Panc1 (cell line): Measurements from ENCODE around the gene RXFP4. TPM values are rescaled to one million over a fixed set of nuclear protein-coding genes. Genes with fewer than 3 reads are reported as not detected.

ENCODE experiments used
- ATAC-seq: fragments of 200-7000 bp; cut with Tn5 transposase; 2 replicates; pipeline ENCODE4 v1.9.1; 2020; ENCODE audit warnings: mild to moderate bottlenecking, moderate library complexity
- Bru-seq: library from RNA; stranded (reverse); fragments of 400-500 nt; gene quantifications from one replicate; lab custom pipeline; 2021; lab: Mats Ljungman, UMichigan
- BruChase-seq, 2 experiments: library from RNA; stranded (reverse); fragments of 400-500 nt; gene quantifications; one replicate each; lab custom pipeline; 2021; lab: Mats Ljungman, UMichigan
- BruUV-seq: library from RNA; stranded (reverse); fragments of 400-500 nt; replicated peaks from 2 replicates; lab custom pipeline; 2021; lab: Mats Ljungman, UMichigan
- CTCF ChIA-PET: fragments of 300-600 bp; sonication (Branson Sonifier 250); formaldehyde crosslinking; loops from one replicate; lab custom pipeline; 2022; ENCODE audit warnings: antibody characterized with exemption; lab: Charles Lee
- POLR2A ChIA-PET: fragments of 300-600 bp; sonication (Branson Sonifier 250); formaldehyde crosslinking; loops from one replicate; lab custom pipeline; 2022; ENCODE audit warnings: antibody characterized with exemption; lab: Charles Lee
- DNase-seq: peaks from one replicate; pipeline ENCODE4 v3.0.0-alpha.2; 2010; ENCODE audit warnings: low read depth, low spot score
- H3K27ac ChIP-seq: 2 replicates; pipeline ENCODE4 v1.5.1; 2011; ENCODE audit warnings: mild to moderate bottlenecking, low read length, inconsistent platforms
- H3K27me3 ChIP-seq: fragments of 200-500 bp; sonication (Bioruptor generic); 2 replicates; pipeline ENCODE4 v1.6.0; 2014; ENCODE audit warnings: low read length, inconsistent platforms; ENCODE audit not compliant: control insufficient read depth, insufficient read depth
- H3K36me3 ChIP-seq: fragments of 200-500 bp; sonication (Bioruptor generic); 2 replicates; pipeline ENCODE4 v1.5.1; 2014; ENCODE audit warnings: inconsistent platforms, mild to moderate bottlenecking, low read length, moderate library complexity; ENCODE audit not compliant: control insufficient read depth, insufficient read depth
- H3K4me1 ChIP-seq: 2 replicates; pipeline ENCODE4 v1.5.1; 2011; ENCODE audit warnings: inconsistent platforms, mild to moderate bottlenecking, low read length, moderate library complexity; ENCODE audit not compliant: control insufficient read depth, insufficient read depth
- H3K4me3 ChIP-seq, 2 experiments: 2 replicates each; pipeline ENCODE4 v1.5.1; 2011 to 2012; ENCODE audit warnings: low read depth in 2 of 2, low read length in 2 of 2, mild to moderate bottlenecking in 2 of 2, inconsistent platforms in 1 of 2, moderate library complexity in 1 of 2
- H3K9me3 ChIP-seq: fragments of 200-500 bp; sonication (Bioruptor generic); 2 replicates; pipeline ENCODE4 v1.5.1; 2014; ENCODE audit warnings: low read depth, mild to moderate bottlenecking, inconsistent platforms, low read length, moderate library complexity; ENCODE audit not compliant: control insufficient read depth, insufficient read depth
- POLR2AphosphoS5 ChIP-seq: IDR thresholded peaks from 2 replicates; pipeline ENCODE4 v1.6.1; 2012; ENCODE audit warnings: mild to moderate bottlenecking, low read depth, low read length, moderate library complexity
- REST ChIP-seq, 2 experiments: IDR thresholded peaks; 2 replicates each; pipeline ENCODE4 v1.6.1; 2011 to 2012; ENCODE audit warnings: low read depth in 2 of 2, control low read depth in 1 of 2, low read length in 1 of 2, mild to moderate bottlenecking in 1 of 2, moderate library complexity in 1 of 2; ENCODE audit not compliant: insufficient read depth in 1 of 2
- SIN3A ChIP-seq: IDR thresholded peaks from 2 replicates; pipeline ENCODE4 v1.6.1; 2012; ENCODE audit warnings: low read depth, mild to moderate bottlenecking, low read length, moderate library complexity, borderline replicate concordance; ENCODE audit not compliant: insufficient read depth
- TCF7L2 ChIP-seq: IDR thresholded peaks from 2 replicates; pipeline ENCODE4 v1.6.1; 2011; ENCODE audit warnings: mild to moderate bottlenecking, low read depth, low read length, inconsistent platforms
- in situ Hi-C: cut with HindIII; loops from 2 replicates; pipeline ENCODE4 v1.10.0; 2016; ENCODE audit warnings: low sequenced_read_pairs, low pct_unique_long_range_greater_than_20kb
- intact Hi-C: fragments of 100-400 bp; cut with micrococcal nuclease; formaldehyde crosslinking; loops from one replicate; pipeline ENCODE4 v1.10.0; 2022; ENCODE audit not compliant: unreplicated experiment
- long read RNA-seq: library from polyadenylated mRNA; unstranded; transcript quantifications from one replicate; pipeline ENCODE4 v2.0.0, GENCODE V29; 2021; ENCODE audit not compliant: unreplicated experiment
- polyA plus RNA-seq: library from polyadenylated mRNA; unstranded; fragments of >200 nt; gene quantifications from one replicate; pipeline ENCODE4 v1.2.1, GENCODE V29; 2012; ENCODE audit warnings: missing spikeins; ENCODE audit not compliant: insufficient read length
- total RNA-seq: library from RNA; stranded (reverse); gene quantifications from one replicate; pipeline ENCODE4 v1.2.1, GENCODE V29; 2021; ENCODE audit not compliant: unreplicated experiment
- TF ChIP-seq, protein P1 (sequence below): fragments of 450-650 bp; IDR thresholded peaks from 2 replicates; pipeline ENCODE4 v1.5.1; 2017; ENCODE audit warnings: mild to moderate bottlenecking

RXFP4 gene, protein sequence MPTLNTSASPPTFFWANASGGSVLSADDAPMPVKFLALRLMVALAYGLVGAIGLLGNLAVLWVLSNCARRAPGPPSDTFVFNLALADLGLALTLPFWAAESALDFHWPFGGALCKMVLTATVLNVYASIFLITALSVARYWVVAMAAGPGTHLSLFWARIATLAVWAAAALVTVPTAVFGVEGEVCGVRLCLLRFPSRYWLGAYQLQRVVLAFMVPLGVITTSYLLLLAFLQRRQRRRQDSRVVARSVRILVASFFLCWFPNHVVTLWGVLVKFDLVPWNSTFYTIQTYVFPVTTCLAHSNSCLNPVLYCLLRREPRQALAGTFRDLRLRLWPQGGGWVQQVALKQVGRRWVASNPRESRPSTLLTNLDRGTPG
- total RNA-seq, result 8.0 TPM
- polyA plus RNA-seq, result 12.6 TPM
- percentile 51 among the genes with signal in this experiment for Bru-seq, nascent RNA
- BruChase-seq, experiment 1, labeled RNA remaining after a 2-hour chase, result percentile 54 among the genes with signal in this experiment
- percentile 51 among the genes with signal in this experiment for BruChase-seq, experiment 2, labeled RNA remaining after a 6-hour chase
- long read RNA-seq, transcript RXFP4-201 (1 exons, 1,240 nt), result major isoform, 7 of 7 reads
- long read RNA-seq, partial matches to known transcripts, result 0 of 7 reads
- long read RNA-seq, other reads (novel, unspliced or antisense), result 0 of 7 reads

GRCh38 chr1:155940993-155941844, at the start of gene RXFP4:
Gene RXFP4, plus strand, starts transcription at chr1:155941638. Its CDS starts 72 bp downstream, at chr1:155941710.
- intact Hi-C loops (loop anchor here (5.0 kb wide), 1 partner anchor 116 kb away; no protein-coding TSS in a partner anchor), in situ Hi-C loops (no loop called here)
- POLR2A ChIA-PET, result interaction anchor here (0.6 kb wide), 1 partner anchor 12 kb away, joined by 5 read pairs; no protein-coding TSS in a partner anchor
- ATAC-seq (peak; percentile 76), DNase-seq (peak; percentile 65)
- CTCF ChIA-PET, result interaction anchor here (2.3 kb wide), 1 partner anchor 48 kb away, joined by 11 read pairs; no protein-coding TSS in a partner anchor
- H3K36me3 ChIP-seq, result no peaks in the 10 kb centered on the region
- no peak for TF ChIP-seq REST (IDR thresholded peaks at IDR 0.05; ENCODE audit: insufficient read depth in 1 of 2, low read depth in 2 of 2, low read length in 1 of 2)
- TF ChIP-seq, protein P1, sequence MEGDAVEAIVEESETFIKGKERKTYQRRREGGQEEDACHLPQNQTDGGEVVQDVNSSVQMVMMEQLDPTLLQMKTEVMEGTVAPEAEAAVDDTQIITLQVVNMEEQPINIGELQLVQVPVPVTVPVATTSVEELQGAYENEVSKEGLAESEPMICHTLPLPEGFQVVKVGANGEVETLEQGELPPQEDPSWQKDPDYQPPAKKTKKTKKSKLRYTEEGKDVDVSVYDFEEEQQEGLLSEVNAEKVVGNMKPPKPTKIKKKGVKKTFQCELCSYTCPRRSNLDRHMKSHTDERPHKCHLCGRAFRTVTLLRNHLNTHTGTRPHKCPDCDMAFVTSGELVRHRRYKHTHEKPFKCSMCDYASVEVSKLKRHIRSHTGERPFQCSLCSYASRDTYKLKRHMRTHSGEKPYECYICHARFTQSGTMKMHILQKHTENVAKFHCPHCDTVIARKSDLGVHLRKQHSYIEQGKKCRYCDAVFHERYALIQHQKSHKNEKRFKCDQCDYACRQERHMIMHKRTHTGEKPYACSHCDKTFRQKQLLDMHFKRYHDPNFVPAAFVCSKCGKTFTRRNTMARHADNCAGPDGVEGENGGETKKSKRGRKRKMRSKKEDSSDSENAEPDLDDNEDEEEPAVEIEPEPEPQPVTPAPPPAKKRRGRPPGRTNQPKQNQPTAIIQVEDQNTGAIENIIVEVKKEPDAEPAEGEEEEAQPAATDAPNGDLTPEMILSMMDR, result no peak
- TF ChIP-seq SIN3A, result 0 out of 2 replicates have a peak, but pooled peaks have one; percentile 29
- TF ChIP-seq POLR2AphosphoS5, result peak; percentile 73
- TF ChIP-seq TCF7L2, result no peak
- no peaks in the 10 kb centered on the region for H3K27me3 ChIP-seq
- H3K4me1 ChIP-seq, result peaks cover 65% of the 10 kb centered on the region
- peak within 1 kb of the TSS; percentile 43 to 51 for H3K4me3 ChIP-seq
- H3K27ac ChIP-seq, result peak within 1 kb of the TSS; percentile 99
- H3K9me3 ChIP-seq, result no peaks in the 10 kb centered on the region
- no TSS peak for BruUV-seq

DNA sequence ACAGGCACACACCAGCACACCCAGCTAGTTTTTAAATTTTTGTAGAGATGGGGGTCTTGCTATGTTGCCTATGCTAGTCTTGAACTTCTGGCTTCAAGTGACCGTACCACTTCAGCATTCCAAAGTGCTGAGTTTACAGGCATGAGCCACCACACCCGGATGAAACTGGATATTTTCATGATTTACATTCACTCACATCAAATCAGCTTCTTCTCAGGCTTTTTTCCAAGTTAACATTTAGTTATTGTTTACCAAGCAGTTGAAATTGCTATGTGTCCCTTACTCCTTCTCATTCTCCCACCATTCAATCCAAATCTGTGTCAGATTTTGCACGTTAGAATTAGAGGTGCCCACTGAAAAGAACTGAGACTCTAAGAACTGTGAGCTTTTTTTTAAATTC, 48.6 kb upstream of the RXFP4 start:
- peak overlapping the region; percentile 44; the same call in 1 of the 2 replicates for H3K27ac ChIP-seq
- in situ Hi-C loops (no loop called here), intact Hi-C loops (no loop called here)
- CTCF ChIA-PET, result no interaction called here
- peaks cover 14% of the 10 kb centered on the region for H3K4me1 ChIP-seq
- 0 out of 2 replicates have a peak, but pooled peaks cover 4% of the 10 kb centered on the region for H3K36me3 ChIP-seq
- H3K4me3 ChIP-seq, result no peak overlapping the region
- BruUV-seq, result no TSS peak
- DNase-seq (peak; percentile 45), ATAC-seq (peak; percentile 32; the same call in 1 of the 2 replicates)
- TF ChIP-seq SIN3A (no peak), REST (IDR thresholded peaks at IDR 0.05; ENCODE audit: insufficient read depth in 1 of 2, low read depth in 2 of 2, low read length in 1 of 2) (no peak), POLR2AphosphoS5 (no peak), TCF7L2 (no peak)
- TF ChIP-seq, protein P1, result no peak
- H3K27me3 ChIP-seq, result no peaks in the 10 kb centered on the region
- POLR2A ChIA-PET, result no interaction called here
- no peaks in the 10 kb centered on the region for H3K9me3 ChIP-seq
